Spleen (tissue), 11 donors: Measurements from ENCODE around the gene KIAA1328. TPM values are rescaled to one million over a fixed set of nuclear protein-coding genes. Genes with fewer than 3 reads are reported as not detected.

Source experiments
- DNase-seq: peaks from one replicate; pipeline ENCODE4 v3.0.0-alpha.2; 2020
- H3K27ac ChIP-seq, 8 donors: fragments of 200-600 bp; sonication (generic) in 7 of 8; 1 replicate in 4 of 8; 2 replicates in 4 of 8; pipeline versions ENCODE4 v1.5.0 to v1.8.0; 2016 to 2021; ENCODE audit warnings: inconsistent platforms in 4 of 8, mild to moderate bottlenecking in 4 of 8, moderate library complexity in 1 of 8
- H3K27me3 ChIP-seq, 7 donors: fragments of 200-600 bp; sonication (generic) in 6 of 7; replicated peaks in 1 of 7; 1 replicate in 4 of 7; 2 replicates in 3 of 7; pipeline versions ENCODE4 v1.5.0 to v1.8.0; 2016 to 2021; ENCODE audit warnings: inconsistent platforms in 3 of 7, mild to moderate bottlenecking in 1 of 7
- H3K36me3 ChIP-seq, 6 donors: fragments of 200-600 bp; sonication (generic) in 5 of 6; 1 replicate in 4 of 6; 2 replicates in 2 of 6; pipeline versions ENCODE4 v1.5.0 to v1.8.0; 2016 to 2021; ENCODE audit warnings: inconsistent platforms in 2 of 6
- H3K4me1 ChIP-seq, 6 donors: fragments of 200-600 bp; sonication (generic) in 5 of 6; 1 replicate in 3 of 6; 2 replicates in 3 of 6; pipeline versions ENCODE4 v1.5.0 to v1.8.0; 2016 to 2021; ENCODE audit warnings: inconsistent platforms in 3 of 6
- H3K4me3 ChIP-seq, 8 donors: fragments of 200-600 bp; sonication (generic) in 7 of 8; 1 replicate in 4 of 8; 2 replicates in 4 of 8; pipeline versions ENCODE4 v1.5.0 to v1.8.0; 2016 to 2021; ENCODE audit warnings: inconsistent platforms in 4 of 8, mild to moderate bottlenecking in 4 of 8, moderate library complexity in 2 of 8
- H3K9me3 ChIP-seq, 8 donors: fragments of 200-600 bp; sonication (generic) in 7 of 8; 1 replicate in 4 of 8; 2 replicates in 4 of 8; pipeline versions ENCODE4 v1.5.0 to v1.8.0; 2016 to 2021; ENCODE audit warnings: inconsistent platforms in 4 of 8
- POLR2A ChIP-seq, 3 donors: fragments of 450-650 bp; IDR thresholded peaks; one replicate each; pipeline ENCODE4 v1.5.1; 2017; ENCODE audit warnings: antibody characterized with exemption in 3 of 3, mild to moderate bottlenecking in 1 of 3
- POLR2AphosphoS5 ChIP-seq, 3 donors: sonication (generic); formaldehyde crosslinking; IDR thresholded peaks; one replicate each; pipeline ENCODE4 v1.5.1; 2017; ENCODE audit warnings: antibody characterized with exemption in 3 of 3
- WGBS, 5 donors: extraction: QIAGEN DNeasy Blood & Tissue Kit in 3 of 5; methylation state at CpG; one replicate each; pipeline versions ENCODE4 v1.1.5 to v1.1.7; 2013 to 2018; 5-methylcytosine and 5-hydroxymethylcytosine counted together
- intact Hi-C: fragments of 100-400 bp; cut with DNase I; formaldehyde crosslinking; loops from one replicate; pipeline ENCODE4 v1.15.0; 2023; ENCODE audit warnings: low total_unique reads
- polyA plus RNA-seq, 3 donors: library from polyadenylated mRNA; stranded (reverse); fragments of 200-250 nt; gene quantifications; one replicate each; pipeline ENCODE4 v1.2.1, GENCODE V29; 2013
- total RNA-seq, 7 donors: library from RNA; depleted of rRNA in 3 of 7; stranded (reverse); fragments of >200 nt in 3 of 7; fragmentation: NEBNext Ultra II Directional in 4 of 7; extraction: Animal tissue kit (Norgen Biotek cat#: 25700) in 4 of 7; gene quantifications; one replicate each; pipeline versions ENCODE4 v1.1.0 to v1.2.1, GENCODE V29; 2016 to 2021
- TF ChIP-seq, protein P1 (sequence below), 11 experiments: fragments of 200-600 bp in 7 of 11; fragments of 450-650 bp in 4 of 11; sonication (generic) in 4 of 11; IDR thresholded peaks in 8 of 11; conservative IDR thresholded peaks in 3 of 11; 1 replicate in 7 of 11; 2 replicates in 4 of 11; pipeline versions ENCODE4 v1.4.0 to v1.8.0; 2016 to 2021; ENCODE audit warnings: antibody characterized with exemption in 11 of 11, inconsistent platforms in 4 of 11, mild to moderate bottlenecking in 1 of 11
- donor health status: healthy with polysubstance abuse.
- donor health status: DM: no; HTN: no; CAD: no; lungs with moderate emphysema.
- donor health status: DM: no; HTN: no; CAD: no.
- donor health status: Bipolar disorder and iron deficiency.
- donor health status: healthy.
- donor health status: DM: no; HTN: no; CAD: no.
- donor health status: DM: yes; HTN: yes; CAD: no.

Gene KIAA1328
- total and polyA plus RNA-seq, 10 donors, result 1.9 to 27.1 (median 14.9) TPM

DNA sequence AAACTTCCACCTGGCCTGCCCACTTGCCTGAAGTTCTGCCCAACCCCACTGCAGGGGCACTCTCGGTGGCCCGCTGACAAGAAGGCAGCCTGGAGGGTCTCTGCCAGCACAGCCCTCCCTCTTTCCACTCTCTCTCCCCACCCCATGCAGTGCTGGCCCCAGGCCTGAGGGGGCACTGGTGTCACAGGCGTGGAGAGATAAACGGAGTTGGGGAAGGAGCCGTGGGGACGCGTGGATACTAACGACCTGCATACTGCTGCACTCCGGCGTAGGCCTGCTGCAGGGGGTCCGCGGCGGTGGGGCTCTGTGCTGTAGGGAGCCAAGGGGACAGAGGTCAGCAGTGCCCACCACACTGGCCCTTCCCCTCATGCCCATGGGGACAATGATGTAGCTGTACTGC, 437.4 kb downstream of the KIAA1328 start:
- intact Hi-C loops, result no loop called here
- H3K27me3 ChIP-seq, result peaks cover 0 to 17% (median 0%) of the 10 kb centered on the region in 7 donors
- no peaks in the 10 kb centered on the region for H3K36me3 ChIP-seq
- WGBS, 5 donors, result 39 to 44% (median 40%) methylated on average over 13 of the region's 13 CpGs
- no peak for DNase-seq
- peaks cover 0 to 7% (median 0%) of the 10 kb centered on the region in 8 donors for H3K9me3 ChIP-seq
- H3K4me3 ChIP-seq, result no peak overlapping the region
- H3K27ac ChIP-seq, result no peak overlapping the region
- H3K4me1 ChIP-seq, result no peaks in the 10 kb centered on the region
- TF ChIP-seq POLR2AphosphoS5 (IDR thresholded peaks at IDR 0.05), result no peak
- no peak for TF ChIP-seq POLR2A (IDR thresholded peaks at IDR 0.05)
- TF ChIP-seq, protein P1, sequence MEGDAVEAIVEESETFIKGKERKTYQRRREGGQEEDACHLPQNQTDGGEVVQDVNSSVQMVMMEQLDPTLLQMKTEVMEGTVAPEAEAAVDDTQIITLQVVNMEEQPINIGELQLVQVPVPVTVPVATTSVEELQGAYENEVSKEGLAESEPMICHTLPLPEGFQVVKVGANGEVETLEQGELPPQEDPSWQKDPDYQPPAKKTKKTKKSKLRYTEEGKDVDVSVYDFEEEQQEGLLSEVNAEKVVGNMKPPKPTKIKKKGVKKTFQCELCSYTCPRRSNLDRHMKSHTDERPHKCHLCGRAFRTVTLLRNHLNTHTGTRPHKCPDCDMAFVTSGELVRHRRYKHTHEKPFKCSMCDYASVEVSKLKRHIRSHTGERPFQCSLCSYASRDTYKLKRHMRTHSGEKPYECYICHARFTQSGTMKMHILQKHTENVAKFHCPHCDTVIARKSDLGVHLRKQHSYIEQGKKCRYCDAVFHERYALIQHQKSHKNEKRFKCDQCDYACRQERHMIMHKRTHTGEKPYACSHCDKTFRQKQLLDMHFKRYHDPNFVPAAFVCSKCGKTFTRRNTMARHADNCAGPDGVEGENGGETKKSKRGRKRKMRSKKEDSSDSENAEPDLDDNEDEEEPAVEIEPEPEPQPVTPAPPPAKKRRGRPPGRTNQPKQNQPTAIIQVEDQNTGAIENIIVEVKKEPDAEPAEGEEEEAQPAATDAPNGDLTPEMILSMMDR (IDR thresholded peaks at IDR 0.05 in 8 of 11, conservative IDR thresholded peaks at IDR 0.05 in 3 of 11), result no peak

DNA sequence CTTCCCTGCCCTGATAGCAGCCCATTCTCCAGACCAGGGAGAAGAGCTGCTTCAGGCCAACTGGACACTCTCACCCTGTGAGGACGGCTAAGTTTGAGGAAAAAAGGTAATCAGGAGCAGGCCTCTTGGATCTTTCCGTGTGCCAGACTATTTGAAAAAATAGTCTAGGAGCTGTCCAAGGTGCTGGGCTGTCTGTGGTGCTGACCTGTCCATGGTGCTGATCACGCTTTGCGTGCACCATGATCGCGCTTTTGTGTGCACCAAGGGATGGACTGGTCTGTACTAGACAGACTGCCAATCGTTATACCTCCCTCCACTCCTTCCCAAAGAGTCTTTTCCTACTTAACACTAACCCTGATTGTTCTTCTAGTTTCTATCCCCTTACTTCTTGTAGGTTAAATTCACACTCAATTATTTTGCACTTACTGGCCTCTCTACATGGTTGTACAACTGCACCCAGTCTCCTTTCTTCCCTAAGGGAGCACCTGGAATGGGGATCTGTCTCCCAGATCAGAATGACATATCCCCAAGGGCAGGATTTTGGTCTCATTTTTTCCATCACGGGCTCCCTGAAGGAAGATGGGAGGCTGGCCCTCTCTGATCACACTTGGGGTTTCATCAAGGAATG, 441.2 kb downstream of the KIAA1328 start:
- WGBS, 5 donors, result 22 to 29% (median 27%) methylated on average over 8 of the region's 8 CpGs
- Histone ChIP-seq H3K4me1 (no peaks in the 10 kb centered on the region), H3K27ac (no peak overlapping the region), H3K9me3 (peaks cover 0 to 15% (median 0%) of the 10 kb centered on the region in 8 donors), H3K4me3 (no peak overlapping the region), H3K27me3 (peaks cover 0 to 35% (median 12%) of the 10 kb centered on the region in 7 donors), H3K36me3 (no peaks in the 10 kb centered on the region)
- TF ChIP-seq POLR2A (IDR thresholded peaks at IDR 0.05) (no peak), POLR2AphosphoS5 (IDR thresholded peaks at IDR 0.05) (no peak)
- TF ChIP-seq, protein P1 (IDR thresholded peaks at IDR 0.05 in 8 of 11, conservative IDR thresholded peaks at IDR 0.05 in 3 of 11), result no peak
- DNase-seq, result no peak
- intact Hi-C loops, result no loop called here

DNA sequence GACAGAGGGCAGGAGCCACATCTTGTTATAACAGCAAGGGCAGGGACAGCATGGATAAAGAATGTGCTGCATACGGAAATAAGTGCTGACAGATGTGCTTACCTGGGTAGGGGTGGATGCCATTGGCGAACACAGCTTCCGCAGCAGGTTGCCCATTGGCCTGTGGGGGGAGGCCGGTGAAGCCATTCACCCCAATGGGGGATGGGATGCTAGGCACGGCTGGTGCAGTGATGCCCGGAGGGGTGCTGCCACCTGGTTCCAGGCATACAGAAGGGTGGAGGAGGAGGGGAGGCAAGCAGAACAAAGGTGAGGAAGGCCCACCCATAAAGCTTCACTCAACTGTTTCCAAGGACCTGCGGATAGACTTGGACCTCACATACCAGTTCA, 441.7 kb downstream of the KIAA1328 start:
- no peaks in the 10 kb centered on the region for H3K4me1 ChIP-seq
- peaks cover 0 to 40% (median 12%) of the 10 kb centered on the region in 7 donors for H3K27me3 ChIP-seq
- no peak for TF ChIP-seq POLR2AphosphoS5 (IDR thresholded peaks at IDR 0.05)
- no peak for TF ChIP-seq POLR2A (IDR thresholded peaks at IDR 0.05)
- TF ChIP-seq, protein P1 (IDR thresholded peaks at IDR 0.05 in 8 of 11, conservative IDR thresholded peaks at IDR 0.05 in 3 of 11), result no peak
- 82 to 88% (median 86%) methylated on average over 7 of the region's 7 CpGs for WGBS, 5 donors
- H3K4me3 ChIP-seq, result no peak overlapping the region
- H3K9me3 ChIP-seq, result peaks cover 0 to 15% (median 0%) of the 10 kb centered on the region in 8 donors
- H3K36me3 ChIP-seq, result no peaks in the 10 kb centered on the region
- intact Hi-C loops, result no loop called here
- H3K27ac ChIP-seq, result no peak overlapping the region
- DNase-seq, result no peak

DNA sequence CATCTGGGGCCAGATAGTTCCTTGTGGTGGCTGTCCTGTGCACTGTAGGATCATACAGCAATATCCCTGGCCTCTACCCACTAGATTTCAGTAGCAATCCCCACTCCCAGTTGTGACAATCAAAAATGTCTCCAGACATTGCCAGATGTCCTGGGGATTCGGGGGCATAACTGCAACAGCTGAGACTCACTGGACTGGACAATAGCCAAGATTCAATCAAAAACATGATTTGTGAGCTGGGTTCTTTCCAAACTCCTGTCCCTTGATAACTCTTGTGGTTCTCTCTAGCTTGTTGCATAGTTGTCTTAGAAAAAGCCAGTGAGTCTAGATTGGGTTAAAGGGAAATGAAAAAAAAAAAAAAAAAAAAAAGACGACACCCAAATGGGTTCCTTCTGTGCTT, 443.3 kb downstream of the KIAA1328 start:
- DNase-seq, result no peak
- intact Hi-C loops, result no loop called here

More for the DNA sequence above, 443.3 kb downstream of the KIAA1328 start:
- no peaks in the 10 kb centered on the region for H3K36me3 ChIP-seq
- no peaks in the 10 kb centered on the region for H3K4me1 ChIP-seq
- WGBS, 5 donors, result 55 to 84% (median 68%) methylated on average over 2 of the region's 2 CpGs
- H3K4me3 ChIP-seq, result no peak overlapping the region
- peaks cover 0 to 48% (median 17%) of the 10 kb centered on the region in 7 donors for H3K27me3 ChIP-seq
- TF ChIP-seq, protein P1 (IDR thresholded peaks at IDR 0.05 in 8 of 11, conservative IDR thresholded peaks at IDR 0.05 in 3 of 11), result no peak
- TF ChIP-seq POLR2AphosphoS5 (IDR thresholded peaks at IDR 0.05), result no peak
- no peak for TF ChIP-seq POLR2A (IDR thresholded peaks at IDR 0.05)
- H3K9me3 ChIP-seq, result peaks cover 0 to 21% (median 0%) of the 10 kb centered on the region in 8 donors
- no peak overlapping the region for H3K27ac ChIP-seq
